Measurements from ENCODE around the gene PTPRG.

Gene PTPRG

DNA sequence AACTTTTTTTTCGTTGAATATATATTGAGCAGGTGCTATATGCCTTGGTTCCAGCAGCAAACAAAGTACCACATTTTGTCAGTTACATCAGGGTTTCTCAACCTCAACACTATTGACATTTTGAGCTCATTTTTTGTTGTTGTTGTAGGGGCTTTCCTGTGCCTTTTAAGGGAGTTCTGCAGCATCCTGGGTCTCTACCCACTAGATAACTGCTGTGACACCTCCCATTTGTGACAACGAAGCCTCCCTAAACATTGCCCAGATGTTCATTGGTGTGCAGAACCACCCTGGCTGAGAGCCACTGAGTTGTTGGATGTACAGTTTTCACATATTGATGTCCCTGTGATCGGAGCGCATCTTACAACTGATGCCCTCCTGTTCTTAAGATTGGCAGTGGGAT lies 382.6 kb downstream of the PTPRG start:
- DNase-seq, result no peak

DNA sequence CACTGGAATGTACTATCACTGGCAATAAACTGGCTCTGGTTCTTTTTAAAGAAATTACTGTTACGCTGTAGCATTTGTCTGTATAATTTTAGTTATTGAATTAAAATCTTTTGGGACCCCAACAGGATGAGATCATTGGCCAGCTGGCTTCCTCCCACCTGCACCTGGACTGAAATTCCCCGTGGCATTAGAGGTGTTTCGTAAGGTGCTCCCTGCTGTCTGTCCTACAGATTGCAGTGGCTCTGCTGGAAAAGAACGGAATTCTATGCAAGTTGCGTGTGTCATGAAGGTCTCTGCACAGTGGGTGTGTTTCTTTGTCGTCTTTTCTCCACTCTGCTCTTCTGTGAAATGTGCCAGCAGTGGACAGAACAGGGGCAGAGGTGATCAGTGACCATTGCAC lies 383.4 kb downstream of the PTPRG start:
- no peak for DNase-seq

DNA sequence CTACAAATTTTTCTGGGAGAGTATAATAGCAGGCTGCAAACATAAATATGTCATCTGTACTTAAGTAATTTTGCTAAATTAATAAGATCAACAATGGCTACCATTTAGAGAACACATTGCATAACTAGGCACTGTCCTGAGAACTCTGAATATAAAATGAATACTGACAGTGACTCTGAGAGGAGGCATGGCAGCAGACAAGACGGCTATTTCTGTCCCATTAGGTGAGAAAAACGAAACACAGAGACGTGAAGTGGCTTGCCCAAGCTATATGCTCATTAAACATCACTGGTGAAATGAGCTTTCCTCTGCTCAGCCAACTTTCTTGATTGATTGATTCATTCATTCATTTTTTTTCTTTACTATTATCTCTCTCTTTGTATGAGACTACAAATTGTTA lies 384.3 kb downstream of the PTPRG start:
- DNase-seq, result no peak

DNA sequence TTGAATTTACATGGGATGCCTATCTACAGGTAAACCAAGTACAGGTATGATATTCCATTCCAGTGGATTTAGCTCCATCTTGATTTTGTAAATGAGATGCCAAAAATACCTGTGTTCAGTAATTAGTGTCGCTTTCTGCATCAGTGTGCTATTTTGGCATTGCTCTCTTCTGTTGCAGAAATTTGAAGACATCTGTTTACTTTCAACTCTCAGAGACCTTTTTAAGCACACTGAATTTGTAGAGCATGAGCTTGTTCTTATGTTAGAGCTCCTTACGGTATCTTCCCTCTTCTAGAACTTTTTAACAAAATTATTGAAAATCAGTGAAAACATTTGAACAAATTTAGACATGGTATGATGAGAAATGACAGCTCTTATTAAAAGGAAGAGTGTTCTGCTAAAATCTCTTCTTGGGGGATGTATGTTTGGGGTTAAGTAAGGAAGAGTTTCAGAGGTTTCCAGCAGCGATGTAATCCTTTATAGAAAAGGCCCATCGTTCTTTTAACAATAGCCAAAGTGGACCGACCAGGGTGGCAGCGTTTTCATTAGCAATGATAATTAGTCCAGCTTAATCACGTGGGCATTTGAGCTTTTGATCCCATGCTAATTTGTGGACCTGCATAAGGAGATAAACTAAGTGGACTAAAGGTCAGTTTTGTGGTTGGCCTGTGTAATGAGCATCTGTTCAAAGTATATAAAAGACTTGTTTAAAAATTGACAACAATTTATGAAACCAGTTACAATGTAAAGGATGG lies 385.4 kb downstream of the PTPRG start:
- no peak for DNase-seq

DNA sequence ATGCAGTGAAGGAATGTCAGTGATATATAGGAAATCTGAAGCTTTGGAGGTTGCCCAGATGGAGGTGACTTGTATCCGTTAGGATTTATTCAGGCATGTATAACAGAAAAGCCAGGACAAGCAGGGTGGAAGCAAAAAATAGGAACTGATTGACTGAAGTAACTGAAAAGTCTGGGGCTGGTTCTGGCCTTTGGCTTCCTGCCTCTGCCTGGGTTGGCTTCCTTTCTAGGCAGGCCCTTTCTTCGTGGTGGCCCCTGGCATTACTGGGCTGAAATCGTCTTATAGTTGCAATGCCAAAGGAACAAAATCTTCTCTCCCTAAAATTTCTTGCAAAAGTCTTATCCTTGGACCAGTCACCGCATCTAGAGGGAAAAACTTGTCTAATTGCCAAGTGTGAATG lies 386.1 kb downstream of the PTPRG start:
- DNase-seq, result no peak

DNA sequence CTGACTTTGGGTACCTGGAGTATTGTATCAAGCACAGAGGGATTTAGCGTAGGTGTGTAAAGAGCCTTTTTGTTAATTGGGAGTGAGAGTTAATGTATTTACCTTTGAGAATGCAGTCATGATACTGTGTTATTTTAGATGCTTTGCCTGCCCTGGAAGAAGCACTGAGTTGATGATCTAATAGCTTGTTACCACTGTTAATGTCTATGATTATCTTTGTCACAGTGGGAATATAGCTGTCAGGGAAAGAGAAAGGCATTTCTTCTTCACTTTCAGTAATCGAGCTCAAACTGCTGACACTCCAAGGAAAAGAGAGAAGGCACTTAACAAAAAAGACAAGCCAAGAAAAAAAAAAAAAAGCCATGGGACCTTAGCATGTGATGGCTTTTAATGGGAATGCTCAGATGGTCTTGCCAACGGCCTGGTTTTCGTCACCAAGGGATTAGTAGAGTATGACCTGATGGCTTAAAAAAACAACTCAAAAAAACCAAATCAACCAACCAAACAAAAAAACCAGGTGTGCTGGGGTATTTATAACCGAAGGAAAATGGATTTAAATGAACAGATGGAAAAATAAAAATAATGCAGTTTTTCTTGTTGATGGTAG lies 387.4 kb downstream of the PTPRG start:
- DNase-seq, result no peak

DNA sequence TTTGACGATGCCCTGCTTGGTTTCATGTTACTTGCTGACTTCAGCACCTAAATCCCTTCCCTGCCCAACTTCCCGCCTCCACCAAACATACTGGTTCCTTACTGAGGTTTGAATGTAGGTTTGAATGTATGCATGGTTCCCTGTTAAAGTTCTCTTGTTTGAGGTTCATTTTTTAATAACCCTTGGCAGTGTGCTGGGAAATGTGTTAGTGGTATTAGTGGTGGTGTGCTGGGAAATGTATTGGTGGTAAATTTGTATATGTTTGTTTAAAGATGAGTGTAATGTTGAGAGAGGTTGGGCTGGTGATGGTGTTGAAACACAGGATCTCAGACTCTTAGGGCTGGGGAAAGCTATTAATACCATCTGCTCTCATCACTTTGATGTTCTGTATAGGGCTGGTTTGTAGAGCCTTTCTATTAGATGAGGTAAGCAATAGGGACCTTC lies 392.7 kb downstream of the PTPRG start:
- DNase-seq, result no peak

DNA sequence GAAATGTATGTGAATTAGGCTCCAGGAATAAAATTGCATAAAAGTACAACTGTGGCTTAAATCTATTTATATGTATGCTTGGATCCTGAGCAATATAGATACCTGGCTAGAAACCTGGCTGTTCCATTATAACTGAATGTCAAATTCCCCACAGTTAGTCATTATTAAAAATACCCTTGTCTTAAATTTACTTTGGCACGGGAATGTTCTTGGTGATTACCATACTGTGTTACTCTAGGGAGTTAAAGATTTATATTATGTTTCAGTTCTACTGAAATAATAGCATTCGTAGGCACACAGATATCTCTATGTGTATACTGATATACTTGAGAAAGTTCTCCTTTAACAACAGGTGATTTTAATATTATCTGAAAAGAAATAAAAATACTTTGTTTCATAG lies 394.1 kb downstream of the PTPRG start:
- no peak for DNase-seq

DNA sequence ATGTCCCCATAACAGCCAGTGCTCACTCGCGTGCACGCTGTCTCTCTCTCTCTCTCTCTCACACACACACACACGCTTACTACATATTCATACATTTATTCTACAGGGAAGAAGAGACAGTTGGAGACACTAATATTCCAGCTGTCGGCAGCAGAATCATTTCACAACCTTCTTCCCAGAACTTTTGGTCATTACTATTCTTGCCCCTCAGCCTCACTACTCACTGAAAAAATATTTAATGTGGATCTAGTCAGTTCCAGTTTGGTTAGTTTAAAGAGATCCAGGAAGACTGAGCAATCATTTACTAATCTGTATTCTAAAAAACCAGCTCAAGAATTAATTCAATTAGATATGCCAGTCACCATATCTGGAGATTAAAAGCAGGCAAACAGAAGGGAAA lies 394.9 kb downstream of the PTPRG start:
- no peak for DNase-seq

DNA sequence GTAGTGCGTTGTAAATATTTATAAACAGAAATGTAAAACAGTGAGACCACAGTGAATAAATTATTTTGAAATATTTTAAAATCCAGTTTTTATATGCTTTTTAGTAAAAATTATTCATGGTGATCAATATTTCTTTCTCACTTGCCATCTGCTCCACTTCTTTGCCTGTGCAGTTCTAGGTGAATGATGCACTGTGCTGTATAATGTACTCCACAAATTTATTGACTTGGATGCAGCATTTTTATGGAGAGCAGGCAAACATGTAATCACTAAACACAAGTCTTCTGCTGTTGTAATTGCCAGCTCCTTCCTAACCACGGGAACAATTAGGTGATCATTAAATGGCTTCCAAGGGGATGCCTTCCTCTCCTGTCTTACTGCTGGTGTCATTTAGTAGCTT lies 395.9 kb downstream of the PTPRG start:
- DNase-seq, result no peak

DNA sequence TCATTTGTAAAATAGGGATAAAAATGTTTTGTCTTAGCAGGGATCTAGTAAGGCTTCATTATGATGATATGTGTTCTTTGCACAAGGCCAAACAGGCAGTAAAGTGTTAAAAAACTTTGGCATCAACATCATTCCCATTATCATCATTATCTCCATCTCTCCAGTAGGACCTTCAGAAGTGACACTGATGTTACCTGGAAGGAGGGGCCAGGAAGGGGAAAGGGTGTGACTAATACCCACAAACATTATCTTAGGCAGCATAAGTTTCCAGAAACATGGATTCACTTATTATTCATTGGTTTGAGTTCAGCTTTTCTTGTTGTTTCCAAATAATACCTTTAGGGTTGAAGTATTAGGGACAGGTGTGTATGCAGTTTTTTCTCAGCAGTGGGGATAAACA lies 399.6 kb downstream of the PTPRG start:
- no peak for DNase-seq

DNA sequence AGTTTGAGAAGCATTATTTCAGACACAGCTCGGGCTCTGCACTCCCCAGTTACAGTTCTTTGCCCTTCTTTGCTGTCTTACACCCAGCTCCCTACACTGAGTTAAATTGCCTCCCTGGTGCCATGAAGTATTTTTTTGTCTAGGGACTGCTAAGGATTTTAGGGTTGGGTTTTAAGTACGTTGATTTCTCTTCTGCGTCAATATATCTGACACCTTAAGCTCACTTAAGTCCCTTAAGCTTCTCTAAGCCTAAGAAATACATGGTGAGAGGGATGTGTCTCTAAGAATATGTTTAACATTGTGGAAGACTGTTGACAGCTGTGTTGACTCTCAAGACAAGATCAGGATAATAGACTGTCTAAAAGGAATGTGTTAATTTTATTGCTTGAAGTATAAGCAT lies 400.5 kb downstream of the PTPRG start:
- no peak for DNase-seq

DNA sequence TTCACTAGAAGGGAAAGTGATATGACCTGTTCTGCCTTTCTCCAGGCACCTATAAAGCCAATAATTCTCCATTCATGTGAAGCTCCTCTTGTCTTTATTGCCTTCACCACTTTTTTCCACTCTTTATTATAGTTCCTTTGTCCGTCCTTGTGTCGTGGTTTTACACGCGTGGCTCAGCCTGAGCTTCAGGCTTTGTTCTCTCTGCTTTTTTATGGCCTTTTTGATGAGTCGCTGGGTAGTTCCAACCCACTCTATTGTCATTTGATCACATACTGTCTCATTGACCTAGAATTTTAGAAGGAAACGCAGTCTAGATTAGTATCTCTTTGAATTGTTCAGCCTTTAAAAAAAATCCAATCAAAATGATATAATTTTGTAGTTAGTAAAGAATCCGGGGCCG lies 403.2 kb downstream of the PTPRG start:
- no peak for DNase-seq

DNA sequence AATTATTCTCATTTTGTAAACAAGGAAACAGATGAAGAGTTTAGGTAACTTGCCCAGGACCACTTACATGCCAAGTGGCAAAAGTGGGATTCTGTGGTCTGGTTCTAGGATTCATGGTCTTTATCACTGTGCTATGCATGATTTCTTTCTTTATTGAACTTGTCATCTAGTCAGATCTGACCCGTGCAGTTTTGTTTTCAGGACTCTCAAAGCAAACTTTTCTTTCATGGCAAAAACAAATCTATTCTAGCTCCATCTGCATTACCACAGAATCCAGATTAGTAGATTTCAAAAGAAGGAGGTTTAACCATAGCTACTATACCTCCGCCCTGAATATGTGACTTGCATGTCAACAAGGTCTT lies 404.4 kb downstream of the PTPRG start:
- DNase-seq, result no peak

DNA sequence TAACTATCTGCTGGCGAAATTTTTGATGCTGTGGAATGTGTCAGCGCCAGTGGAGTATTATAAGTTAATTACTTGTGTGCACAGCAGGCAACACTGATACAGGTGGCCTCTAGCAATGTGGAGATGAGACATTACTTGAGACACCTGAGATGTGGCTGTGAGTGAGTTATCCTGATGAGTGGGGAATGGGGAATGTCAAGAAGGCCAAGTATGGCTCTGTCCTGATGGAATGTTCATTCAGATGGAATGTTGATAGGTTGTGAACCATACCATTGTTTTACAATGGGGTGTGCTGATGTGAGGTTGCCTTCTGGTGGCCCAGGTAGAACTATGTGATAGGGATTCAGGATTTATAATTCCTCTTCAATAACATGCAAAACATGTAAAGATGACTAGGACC lies 404.8 kb downstream of the PTPRG start:
- DNase-seq, result no peak

DNA sequence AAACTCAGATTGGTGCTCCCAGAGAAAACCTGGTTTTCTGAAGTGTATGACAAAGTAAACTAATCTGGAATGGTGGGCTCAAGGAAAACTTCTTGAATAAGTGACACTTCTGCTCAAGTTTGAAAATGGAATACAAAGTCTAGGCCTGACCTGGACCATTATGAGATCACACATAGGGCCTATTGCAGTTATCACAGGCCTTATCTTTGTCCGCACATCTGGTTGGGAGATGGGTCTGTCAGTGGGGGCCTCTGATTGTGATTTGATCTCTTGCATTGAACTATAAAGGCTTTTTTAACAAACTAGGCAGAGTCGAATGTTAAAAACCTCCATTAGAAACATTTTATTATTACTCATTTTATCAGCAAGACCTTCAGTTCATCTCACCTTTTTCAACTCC lies 405.6 kb downstream of the PTPRG start:
- DNase-seq, result no peak

DNA sequence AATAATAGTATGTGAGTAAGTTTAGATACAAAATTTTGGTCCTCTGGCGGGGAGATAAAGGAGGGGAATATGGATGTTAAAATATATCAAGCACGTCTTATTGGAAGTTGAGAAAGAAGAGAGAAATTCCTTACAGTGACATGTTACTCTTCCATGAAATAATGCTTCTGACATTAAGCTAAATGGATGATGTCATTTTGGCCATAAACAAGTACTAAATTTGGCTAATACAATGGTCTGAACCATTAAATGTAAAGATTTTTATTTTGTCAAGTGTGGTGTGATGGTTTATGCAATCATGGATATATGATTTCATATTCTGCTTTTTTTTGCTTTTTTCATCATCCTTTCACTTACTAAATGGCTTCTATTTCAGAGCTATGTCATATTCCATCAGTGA lies 406.6 kb downstream of the PTPRG start:
- no peak for DNase-seq

DNA sequence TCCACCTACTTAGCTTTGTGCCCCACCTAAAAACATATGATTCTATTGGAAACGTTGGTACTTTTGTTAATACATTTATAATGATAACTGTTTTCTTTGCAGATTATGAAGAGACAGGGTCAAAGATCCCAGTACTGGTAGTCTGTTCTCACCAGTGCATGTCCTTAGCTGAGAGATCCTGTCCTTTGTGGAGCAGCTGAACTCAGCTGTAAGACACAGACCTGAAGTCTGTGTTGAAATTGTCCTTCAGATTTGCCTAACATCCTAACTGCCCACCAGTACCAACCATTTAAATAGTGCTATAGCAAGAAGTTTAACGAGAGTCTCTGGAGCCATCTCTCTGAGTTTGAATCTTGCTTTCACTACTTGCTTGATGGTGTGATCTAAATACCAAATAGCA lies 413.3 kb downstream of the PTPRG start:
- no peak for DNase-seq

DNA sequence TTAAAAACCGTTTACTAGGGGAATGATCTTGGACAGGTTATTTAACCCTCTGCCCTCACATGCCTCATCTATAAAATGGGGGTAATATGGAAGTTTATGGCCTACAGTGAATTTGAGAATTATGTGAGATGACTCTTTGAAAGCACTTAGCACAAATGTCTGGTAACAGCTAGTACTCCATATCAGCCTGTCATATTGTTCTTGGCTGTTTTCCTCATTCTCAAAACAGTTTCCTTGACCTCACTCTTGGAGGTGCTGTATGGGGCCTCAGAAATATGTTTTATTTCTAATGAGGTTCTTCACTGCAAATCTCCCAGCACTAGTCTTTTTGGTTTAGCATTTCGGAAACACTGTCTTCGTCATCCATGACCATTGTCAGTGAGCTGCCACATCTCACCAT lies 413.8 kb downstream of the PTPRG start:
- no peak for DNase-seq

DNA sequence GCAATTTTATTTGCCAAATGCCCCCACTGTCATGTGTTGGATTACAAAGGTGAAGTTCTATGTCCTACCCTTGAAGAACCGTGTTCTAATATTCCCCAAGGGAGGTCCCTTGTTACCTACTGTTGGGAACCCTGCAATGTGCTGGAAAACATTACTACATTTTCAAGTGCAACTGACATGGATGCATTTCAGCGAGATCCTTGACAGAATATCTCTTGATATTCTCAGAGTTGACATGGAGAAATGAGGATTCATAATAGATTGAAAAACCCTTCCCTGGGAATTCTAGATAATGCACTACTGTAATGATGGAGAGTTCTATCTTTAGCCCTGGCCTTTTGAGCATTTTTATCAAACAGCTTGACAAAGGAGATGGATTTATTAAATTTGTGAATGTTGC lies 414.6 kb downstream of the PTPRG start:
- no peak for DNase-seq

DNA sequence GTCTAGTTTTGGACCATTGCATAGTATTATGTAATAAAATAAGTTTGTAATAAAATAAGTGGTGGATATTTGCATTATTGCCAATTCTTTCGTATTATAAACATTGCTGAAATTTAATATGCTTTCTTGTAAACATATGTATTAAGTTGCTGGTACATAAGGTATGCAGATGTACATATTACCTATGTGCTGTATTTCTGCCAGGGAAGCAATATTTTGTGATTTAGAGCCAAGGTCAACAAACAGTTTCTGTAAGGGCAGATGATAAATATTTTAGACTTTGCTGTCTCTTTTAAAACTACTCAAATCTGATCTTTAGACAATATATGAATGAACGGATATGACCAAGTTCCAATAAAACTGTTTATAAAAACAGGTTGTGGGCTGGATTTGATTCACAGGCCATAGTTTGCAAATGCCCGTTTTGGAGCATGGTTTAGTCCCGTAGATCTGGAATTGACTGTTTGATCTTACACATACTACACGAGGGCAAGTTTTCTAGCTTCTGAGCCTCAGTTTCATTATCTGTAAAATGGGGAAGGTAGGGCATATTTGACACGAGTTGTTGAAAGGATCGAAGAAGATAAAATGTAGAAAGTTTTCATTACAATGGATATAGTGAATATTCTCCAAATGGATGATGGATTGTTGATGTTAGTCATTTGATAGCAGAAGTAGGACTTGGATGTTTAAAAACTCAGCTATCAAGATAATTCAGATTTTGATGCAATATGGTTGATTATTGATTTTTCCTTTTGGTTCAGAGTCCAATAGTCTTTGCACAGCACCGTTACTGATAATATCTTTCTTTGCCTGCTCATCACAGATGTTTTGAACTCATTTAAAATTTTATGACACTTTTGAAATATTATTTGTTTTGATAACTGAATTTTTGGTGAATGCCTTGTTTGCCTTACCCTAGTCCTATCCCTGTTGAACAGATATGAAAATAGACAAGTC lies 417.4 kb downstream of the PTPRG start:
- DNase-seq, result no peak

DNA sequence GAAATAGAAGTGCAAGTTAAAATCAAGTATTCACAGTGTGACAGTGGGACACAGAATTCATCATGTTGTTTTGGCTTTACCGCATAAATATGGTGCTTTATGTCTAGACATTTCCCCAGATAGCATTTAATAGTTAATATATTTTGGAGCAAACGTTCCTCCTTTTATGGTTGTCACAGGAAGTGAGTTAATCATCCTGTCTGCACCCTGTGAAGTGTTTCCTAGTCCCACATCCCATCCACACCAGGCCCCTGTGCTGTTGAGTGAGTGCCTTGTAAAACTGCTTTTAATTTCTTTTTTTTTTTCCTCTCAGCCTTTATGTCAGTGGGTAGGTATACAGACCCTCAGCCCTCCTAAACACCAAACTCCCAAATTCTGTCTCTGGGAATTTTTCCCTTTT lies 418.3 kb downstream of the PTPRG start:
- DNase-seq, result no peak

DNA sequence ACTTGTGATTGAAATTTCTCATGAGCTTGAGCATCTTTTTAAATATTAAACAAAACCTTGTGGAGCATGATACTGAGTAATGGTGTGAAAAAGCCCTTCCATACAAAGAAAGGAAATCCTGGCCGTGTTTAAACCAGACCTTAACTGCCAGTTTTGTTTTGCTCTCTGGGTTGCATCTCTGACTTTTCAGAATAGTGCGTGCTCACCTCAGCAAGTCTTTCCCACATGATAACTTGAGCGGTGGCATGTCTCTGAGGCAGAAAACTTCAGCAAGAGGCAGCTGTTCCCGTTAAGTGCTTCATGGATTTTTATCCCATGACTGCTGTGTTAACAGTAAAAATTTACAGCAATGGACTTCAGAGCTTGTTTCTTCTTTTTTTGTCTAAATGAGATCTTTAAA lies 418.7 kb downstream of the PTPRG start:
- DNase-seq, result no peak

DNA sequence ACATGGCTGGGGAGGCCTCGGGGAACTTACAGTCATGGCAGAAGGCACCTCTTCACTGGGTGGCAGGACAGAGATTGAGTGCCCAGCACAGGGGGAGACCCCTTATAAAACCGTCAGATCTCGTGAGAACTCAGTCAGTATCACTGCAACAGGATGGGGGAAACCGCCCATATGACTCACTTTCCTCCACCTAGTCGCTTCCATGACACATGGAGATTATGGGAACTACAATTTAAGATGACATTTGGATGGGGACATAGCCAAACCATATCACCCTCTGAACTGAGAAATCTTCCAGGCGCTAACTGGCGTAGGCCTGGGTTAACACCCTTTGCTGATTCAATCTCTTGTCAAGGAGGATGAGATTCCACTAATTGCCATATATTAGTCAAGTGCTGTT lies 419.7 kb downstream of the PTPRG start:
- DNase-seq, result no peak

All from CD4-positive, alpha-beta T cell treated with Interleukin-17A for 4 hours (primary cell).